OCI-LY1 (cell line): Measurements from ENCODE around the gene KCNMB2.

Experiments used
- H2AFZ ChIP-seq: fragments of 200-600 bp; sonication (generic), shearing (Covaris generic); 2 replicates; pipeline ENCODE4 v1.6.0; 2014; ENCODE audit warnings: antibody characterized with exemption, mild to moderate bottlenecking, low read length
- H3F3A ChIP-seq: fragments of 200-600 bp; sonication (generic), shearing (Covaris generic); 2 replicates; pipeline ENCODE4 v1.6.0; 2014; ENCODE audit warnings: mild to moderate bottlenecking, antibody characterized with exemption, low read length, moderate library complexity; ENCODE audit not compliant: insufficient read depth
- H3K27ac ChIP-seq: fragments of 200-600 bp; sonication (generic); 2 replicates; pipeline ENCODE4 v1.5.1; 2014; ENCODE audit warnings: low read length, mixed run types, mild to moderate bottlenecking, low read depth; ENCODE audit not compliant: poor library complexity, severe bottlenecking
- H3K27me3 ChIP-seq: fragments of 200-600 bp; sonication (generic); 2 replicates; pipeline ENCODE4 v1.6.0; 2014; ENCODE audit warnings: antibody characterized with exemption, mild to moderate bottlenecking, low read length, moderate library complexity; ENCODE audit not compliant: insufficient read depth
- H3K36me3 ChIP-seq: fragments of 200-600 bp; sonication (generic); 2 replicates; pipeline ENCODE4 v1.6.1; 2014; ENCODE audit warnings: mild to moderate bottlenecking, antibody characterized with exemption, low read length, moderate library complexity, mixed read lengths; ENCODE audit not compliant: insufficient read depth
- H3K4me1 ChIP-seq: fragments of 200-600 bp; sonication (generic); 2 replicates; pipeline ENCODE4 v1.5.1; 2014; ENCODE audit warnings: mild to moderate bottlenecking, low read length, moderate library complexity; ENCODE audit not compliant: insufficient read depth, severe bottlenecking
- H3K4me2 ChIP-seq: fragments of 200-600 bp; sonication (generic), shearing (Covaris generic); 2 replicates; pipeline ENCODE4 v1.6.1; 2014; ENCODE audit warnings: low read length
- H3K4me3 ChIP-seq: fragments of 200-600 bp; sonication (generic); 2 replicates; pipeline ENCODE4 v1.5.1; 2014; ENCODE audit warnings: low read length, low read depth, mild to moderate bottlenecking, mixed read lengths; ENCODE audit not compliant: poor library complexity, severe bottlenecking
- H3K79me2 ChIP-seq: fragments of 200-600 bp; shearing (Covaris generic); 2 replicates; pipeline ENCODE4 v1.6.1; 2016; ENCODE audit warnings: mixed run types, low read length, mixed read lengths; ENCODE audit not compliant: insufficient read depth
- H3K9ac ChIP-seq: fragments of 200-600 bp; sonication (generic), shearing (Covaris generic); 2 replicates; pipeline ENCODE4 v1.6.1; 2014; ENCODE audit warnings: mild to moderate bottlenecking, low read length, mixed read lengths
- H3K9me2 ChIP-seq: fragments of 200-600 bp; sonication (generic), shearing (Covaris generic); 2 replicates; pipeline ENCODE4 v1.6.1; 2014; ENCODE audit warnings: low read depth, mild to moderate bottlenecking, low read length, mixed read lengths
- H3K9me3 ChIP-seq: fragments of 200-600 bp; shearing (Covaris generic); 2 replicates; pipeline ENCODE4 v1.6.1; 2014; ENCODE audit warnings: low read length, mixed read lengths
- H4K20me1 ChIP-seq: fragments of 200-600 bp; sonication (generic), shearing (Covaris generic); 2 replicates; pipeline ENCODE4 v1.6.0; 2016; ENCODE audit warnings: mild to moderate bottlenecking, low read length; ENCODE audit not compliant: insufficient read depth
- EZH2 ChIP-seq: fragments of 200-600 bp; sonication (generic), shearing (Covaris generic); IDR thresholded peaks from 2 replicates; pipeline ENCODE4 v1.8.0; 2017; ENCODE audit warnings: borderline replicate concordance, mixed run types, mild to moderate bottlenecking, antibody characterized with exemption, low read length, moderate library complexity, mixed read lengths
- TF ChIP-seq, protein P1 (sequence below): fragments of 200-600 bp; sonication (generic), shearing (Covaris generic); IDR thresholded peaks from 2 replicates; pipeline ENCODE4 v1.5.1; 2017; ENCODE audit warnings: mild to moderate bottlenecking, antibody characterized with exemption, low read length, moderate library complexity, mixed read lengths

Gene KCNMB2

DNA sequence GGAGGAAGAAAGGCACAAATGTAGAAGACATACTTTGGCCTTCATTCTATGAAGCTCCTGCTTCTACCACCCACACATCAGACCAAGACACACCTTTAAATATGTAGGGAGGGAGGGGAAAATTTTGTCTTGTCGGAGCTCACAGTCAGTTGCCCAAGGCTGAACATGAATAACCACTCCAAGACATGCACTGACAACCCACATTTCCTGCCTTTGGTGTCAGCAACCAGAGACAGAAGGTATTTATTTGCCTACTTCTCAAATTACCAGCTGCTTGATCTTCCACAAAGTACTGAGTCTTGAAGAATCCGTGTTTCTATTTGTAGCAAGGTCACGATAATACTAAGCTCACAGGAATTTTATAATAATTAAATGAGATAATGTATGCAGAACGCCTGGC lies 169.7 kb downstream of the KCNMB2 start:
- Histone ChIP-seq H3K9me3 (no peaks in the 10 kb centered on the region), H3K27ac (no peak overlapping the region), H3K9me2 (no peaks in the 10 kb centered on the region), H3K4me1 (no peaks in the 10 kb centered on the region), H3K36me3 (no peaks in the 10 kb centered on the region), H3K4me2 (no peak overlapping the region), H2AFZ (no peak overlapping the region), H3F3A (no peaks in the 10 kb centered on the region), H3K79me2 (no peaks in the 10 kb centered on the region), H3K9ac (no peak overlapping the region), H3K4me3 (no peak overlapping the region), H3K27me3 (no peaks in the 10 kb centered on the region), H4K20me1 (no peaks in the 10 kb centered on the region)
- TF ChIP-seq, protein P1, sequence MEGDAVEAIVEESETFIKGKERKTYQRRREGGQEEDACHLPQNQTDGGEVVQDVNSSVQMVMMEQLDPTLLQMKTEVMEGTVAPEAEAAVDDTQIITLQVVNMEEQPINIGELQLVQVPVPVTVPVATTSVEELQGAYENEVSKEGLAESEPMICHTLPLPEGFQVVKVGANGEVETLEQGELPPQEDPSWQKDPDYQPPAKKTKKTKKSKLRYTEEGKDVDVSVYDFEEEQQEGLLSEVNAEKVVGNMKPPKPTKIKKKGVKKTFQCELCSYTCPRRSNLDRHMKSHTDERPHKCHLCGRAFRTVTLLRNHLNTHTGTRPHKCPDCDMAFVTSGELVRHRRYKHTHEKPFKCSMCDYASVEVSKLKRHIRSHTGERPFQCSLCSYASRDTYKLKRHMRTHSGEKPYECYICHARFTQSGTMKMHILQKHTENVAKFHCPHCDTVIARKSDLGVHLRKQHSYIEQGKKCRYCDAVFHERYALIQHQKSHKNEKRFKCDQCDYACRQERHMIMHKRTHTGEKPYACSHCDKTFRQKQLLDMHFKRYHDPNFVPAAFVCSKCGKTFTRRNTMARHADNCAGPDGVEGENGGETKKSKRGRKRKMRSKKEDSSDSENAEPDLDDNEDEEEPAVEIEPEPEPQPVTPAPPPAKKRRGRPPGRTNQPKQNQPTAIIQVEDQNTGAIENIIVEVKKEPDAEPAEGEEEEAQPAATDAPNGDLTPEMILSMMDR, result no peak
- TF ChIP-seq EZH2, result no peak

DNA sequence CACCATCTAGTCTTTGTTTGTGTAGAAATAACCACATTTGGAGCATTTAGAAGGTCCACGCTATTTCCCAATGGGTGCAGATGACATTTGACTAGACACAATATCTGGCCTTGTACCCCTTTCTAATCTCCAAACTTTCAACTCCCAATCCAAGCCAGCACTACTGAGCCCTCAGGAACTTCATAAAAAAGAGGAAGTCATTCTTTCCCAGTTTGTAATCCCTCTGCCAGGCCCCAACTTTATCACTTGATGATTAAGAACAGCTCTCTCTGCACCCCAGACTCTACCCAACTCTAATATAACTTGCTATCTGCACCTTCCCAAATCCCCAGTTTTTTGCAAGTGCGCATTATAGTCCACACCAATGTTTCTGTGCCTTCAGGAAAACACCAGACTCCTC lies 170.2 kb downstream of the KCNMB2 start:
- H3K27ac ChIP-seq, result no peak overlapping the region
- no peaks in the 10 kb centered on the region for H3K27me3 ChIP-seq
- no peak overlapping the region for H3K4me2 ChIP-seq
- H3K36me3 ChIP-seq, result no peaks in the 10 kb centered on the region
- H3K9me2 ChIP-seq, result no peaks in the 10 kb centered on the region
- no peaks in the 10 kb centered on the region for H3K9me3 ChIP-seq
- H3K79me2 ChIP-seq, result no peaks in the 10 kb centered on the region
- no peaks in the 10 kb centered on the region for H4K20me1 ChIP-seq
- H3K9ac ChIP-seq, result no peak overlapping the region
- H2AFZ ChIP-seq, result no peak overlapping the region
- H3F3A ChIP-seq, result no peaks in the 10 kb centered on the region
- no peaks in the 10 kb centered on the region for H3K4me1 ChIP-seq
- no peak overlapping the region for H3K4me3 ChIP-seq
- TF ChIP-seq, protein P1, result no peak
- no peak for TF ChIP-seq EZH2

DNA sequence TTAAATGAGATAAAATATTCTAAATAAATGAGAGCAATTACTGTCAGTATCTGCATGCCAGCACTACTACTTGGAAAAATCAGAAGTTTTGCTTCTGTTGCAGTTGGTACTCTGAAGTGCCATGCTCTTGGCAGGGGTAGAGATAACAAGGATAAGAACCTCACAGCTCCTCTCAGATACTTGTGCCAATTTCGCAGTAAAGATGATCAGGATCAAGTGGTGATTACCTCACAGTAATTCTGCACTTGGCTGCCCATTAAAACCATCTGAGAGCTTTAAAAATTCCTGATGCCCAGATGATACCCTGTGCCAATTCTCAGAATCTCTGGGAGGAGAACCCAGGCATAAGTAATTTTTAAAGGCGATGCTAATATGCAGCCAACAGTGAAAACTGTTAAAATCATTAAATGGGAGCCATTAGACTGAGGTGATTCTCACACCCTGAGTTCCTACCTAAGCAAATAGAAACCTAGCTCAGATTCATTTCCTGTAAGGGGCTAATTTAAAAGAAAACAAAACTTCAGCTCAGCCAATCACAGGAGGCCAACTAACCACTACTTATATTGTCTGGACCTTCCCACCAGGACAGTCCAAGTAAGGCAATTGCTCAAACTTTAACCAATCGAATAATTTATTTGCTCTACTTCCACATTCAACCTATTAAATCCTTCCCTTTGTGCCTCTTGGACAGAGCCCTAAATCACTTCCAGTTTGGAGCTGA lies 171.2 kb downstream of the KCNMB2 start:
- Histone ChIP-seq H3F3A (no peaks in the 10 kb centered on the region), H3K36me3 (no peaks in the 10 kb centered on the region), H3K27me3 (no peaks in the 10 kb centered on the region), H3K27ac (no peak overlapping the region), H2AFZ (no peak overlapping the region), H3K9me2 (no peaks in the 10 kb centered on the region), H3K4me1 (no peaks in the 10 kb centered on the region), H3K79me2 (no peaks in the 10 kb centered on the region), H3K9me3 (no peaks in the 10 kb centered on the region), H3K4me3 (no peak overlapping the region), H3K4me2 (no peak overlapping the region), H3K9ac (no peak overlapping the region), H4K20me1 (no peaks in the 10 kb centered on the region)
- TF ChIP-seq EZH2, result no peak
- TF ChIP-seq, protein P1, result no peak
